Gastrocnemius medialis (tissue), 4 donors: ENCODE results near the gene ACOD1.

Source experiments
- POLR2A ChIP-seq, 2 donors: fragments of 450-650 bp; IDR thresholded peaks; one replicate each; pipeline ENCODE4 v1.6.1; 2017; ENCODE audit warnings: antibody characterized with exemption in 2 of 2, mild to moderate bottlenecking in 2 of 2, moderate library complexity in 2 of 2
- TF ChIP-seq, protein P1 (sequence below), 5 experiments: fragments of 450-650 bp in 3 of 5; fragments of 200-600 bp in 2 of 5; sonication (generic) in 2 of 5; IDR thresholded peaks in 4 of 5; conservative IDR thresholded peaks in 1 of 5; 1 replicate in 4 of 5; 2 replicates in 1 of 5; pipeline ENCODE4 v1.5.1; 2016 to 2019; ENCODE audit warnings: antibody characterized with exemption in 5 of 5, mild to moderate bottlenecking in 3 of 5, moderate library complexity in 3 of 5

DNA sequence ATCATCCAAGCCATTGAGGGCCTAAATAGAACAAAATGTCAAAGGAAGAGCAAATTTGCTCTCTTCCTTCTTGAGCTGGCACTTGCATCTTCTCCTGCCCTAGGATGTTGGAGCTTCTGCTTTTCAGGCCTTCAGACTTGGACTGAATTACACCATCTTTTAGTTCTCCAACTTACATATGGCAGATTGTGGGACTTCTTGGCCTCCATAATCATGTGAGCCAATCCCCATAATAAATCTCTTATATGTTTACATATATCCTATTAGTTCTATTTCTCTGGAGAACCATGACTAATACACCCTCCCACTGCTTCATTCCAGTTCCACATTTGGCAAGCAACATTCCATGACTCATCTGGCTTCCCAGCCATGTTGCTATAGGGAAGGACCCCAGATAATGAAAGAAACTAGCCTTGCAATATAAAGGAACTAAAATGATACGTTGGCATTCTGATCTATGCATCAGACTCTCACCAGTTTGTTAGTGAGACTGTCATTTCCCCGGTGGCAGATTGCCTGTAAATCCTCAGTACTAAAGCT is 11.0 kb upstream of the ACOD1 start:
- TF ChIP-seq POLR2A (IDR thresholded peaks at IDR 0.05), result no peak
- TF ChIP-seq, protein P1, sequence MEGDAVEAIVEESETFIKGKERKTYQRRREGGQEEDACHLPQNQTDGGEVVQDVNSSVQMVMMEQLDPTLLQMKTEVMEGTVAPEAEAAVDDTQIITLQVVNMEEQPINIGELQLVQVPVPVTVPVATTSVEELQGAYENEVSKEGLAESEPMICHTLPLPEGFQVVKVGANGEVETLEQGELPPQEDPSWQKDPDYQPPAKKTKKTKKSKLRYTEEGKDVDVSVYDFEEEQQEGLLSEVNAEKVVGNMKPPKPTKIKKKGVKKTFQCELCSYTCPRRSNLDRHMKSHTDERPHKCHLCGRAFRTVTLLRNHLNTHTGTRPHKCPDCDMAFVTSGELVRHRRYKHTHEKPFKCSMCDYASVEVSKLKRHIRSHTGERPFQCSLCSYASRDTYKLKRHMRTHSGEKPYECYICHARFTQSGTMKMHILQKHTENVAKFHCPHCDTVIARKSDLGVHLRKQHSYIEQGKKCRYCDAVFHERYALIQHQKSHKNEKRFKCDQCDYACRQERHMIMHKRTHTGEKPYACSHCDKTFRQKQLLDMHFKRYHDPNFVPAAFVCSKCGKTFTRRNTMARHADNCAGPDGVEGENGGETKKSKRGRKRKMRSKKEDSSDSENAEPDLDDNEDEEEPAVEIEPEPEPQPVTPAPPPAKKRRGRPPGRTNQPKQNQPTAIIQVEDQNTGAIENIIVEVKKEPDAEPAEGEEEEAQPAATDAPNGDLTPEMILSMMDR (IDR thresholded peaks at IDR 0.05 in 4 of 5, conservative IDR thresholded peaks at IDR 0.05 in 1 of 5), result no peak
